ENCODE measurements around the gene SYNRG.

GRCh38 chr17:37643118-37643766, 34.0 kb upstream of the SYNRG start, which contains the start of gene DDX52:
- TF ChIP-seq, protein P1, sequence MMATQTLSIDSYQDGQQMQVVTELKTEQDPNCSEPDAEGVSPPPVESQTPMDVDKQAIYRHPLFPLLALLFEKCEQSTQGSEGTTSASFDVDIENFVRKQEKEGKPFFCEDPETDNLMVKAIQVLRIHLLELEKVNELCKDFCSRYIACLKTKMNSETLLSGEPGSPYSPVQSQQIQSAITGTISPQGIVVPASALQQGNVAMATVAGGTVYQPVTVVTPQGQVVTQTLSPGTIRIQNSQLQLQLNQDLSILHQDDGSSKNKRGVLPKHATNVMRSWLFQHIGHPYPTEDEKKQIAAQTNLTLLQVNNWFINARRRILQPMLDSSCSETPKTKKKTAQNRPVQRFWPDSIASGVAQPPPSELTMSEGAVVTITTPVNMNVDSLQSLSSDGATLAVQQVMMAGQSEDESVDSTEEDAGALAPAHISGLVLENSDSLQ (IDR thresholded peaks at IDR 0.05) = peak; percentile 50
- TF ChIP-seq LEF1 (IDR thresholded peaks at IDR 0.05; ENCODE audit: borderline replicate concordance) (no peak), TARDBP (IDR thresholded peaks at IDR 0.05) (no peak), SP1 (IDR thresholded peaks at IDR 0.05) (no peak), HDGF (IDR thresholded peaks at IDR 0.05; ENCODE audit: borderline replicate concordance) (no peak), FOXK2 (IDR thresholded peaks at IDR 0.05) (no peak), FOXA1 (IDR thresholded peaks at IDR 0.05) (no peak), ELF4 (IDR thresholded peaks at IDR 0.05) (no peak), NFRKB (IDR thresholded peaks at IDR 0.05) (no peak), BHLHE40 (IDR thresholded peaks at IDR 0.05; ENCODE audit: borderline replicate concordance) (no peak), SUZ12 (IDR thresholded peaks at IDR 0.05) (no peak), FOXM1 (IDR thresholded peaks at IDR 0.05; ENCODE audit: borderline replicate concordance) (no peak), ZNF384 (IDR thresholded peaks at IDR 0.05) (peak; percentile 95), L3MBTL2 (conservative IDR thresholded peaks at IDR 0.05) (no peak; the same call in 1 of the 2 replicates)

Measured in HEK293T (cell line).